Prostate gland (tissue), 2 donors: ENCODE data around the gene DNAJB9. TPM values are rescaled to one million over a fixed set of nuclear protein-coding genes. Genes with fewer than 3 reads are reported as not detected.

ENCODE experiments used
- DNase-seq: peaks from one replicate; pipeline ENCODE4 v3.0.0-alpha.2; 2019; ENCODE audit warnings: low spot score
- H3K27ac ChIP-seq, 2 donors: fragments of 200-600 bp; sonication (generic); 2 replicates each; pipeline ENCODE4 v1.5.1; 2017 to 2019
- H3K27me3 ChIP-seq: fragments of 200-600 bp; sonication (generic); replicated peaks from 2 replicates; pipeline ENCODE4 v1.5.1; 2019; ENCODE audit not compliant: insufficient read depth
- H3K36me3 ChIP-seq, 2 donors: fragments of 200-600 bp; sonication (generic); 1 replicate in 1 of 2; 2 replicates in 1 of 2; pipeline versions ENCODE4 v1.5.1 to v1.8.1; 2017 to 2019
- H3K4me1 ChIP-seq: fragments of 200-600 bp; sonication (generic); replicated peaks from 2 replicates; pipeline ENCODE4 v1.5.1; 2019
- H3K4me3 ChIP-seq, 2 donors: fragments of 200-600 bp; sonication (generic); 2 replicates each; pipeline ENCODE4 v1.5.1; 2017 to 2019
- H3K9me3 ChIP-seq: fragments of 200-600 bp; sonication (generic); 2 replicates; pipeline ENCODE4 v1.5.1; 2017
- CTCF ChIP-seq, 4 experiments: fragments of 200-600 bp in 2 of 4; fragments of 450-650 bp in 2 of 4; sonication (generic) in 2 of 4; IDR thresholded peaks; 1 replicate in 3 of 4; 2 replicates in 1 of 4; pipeline ENCODE4 v1.5.1; 2016 to 2019; ENCODE audit warnings: antibody characterized with exemption in 4 of 4, mild to moderate bottlenecking in 2 of 4, moderate library complexity in 2 of 4
- POLR2A ChIP-seq: fragments of 450-650 bp; IDR thresholded peaks from one replicate; pipeline ENCODE4 v1.6.1; 2016; ENCODE audit warnings: antibody characterized with exemption, mild to moderate bottlenecking
- POLR2AphosphoS5 ChIP-seq: sonication (generic); formaldehyde crosslinking; IDR thresholded peaks from one replicate; pipeline ENCODE4 v1.6.1; 2017; ENCODE audit warnings: antibody characterized with exemption
- WGBS: methylation state at CpG from one replicate; pipeline ENCODE4 v1.1.5; 2018; 5-methylcytosine and 5-hydroxymethylcytosine counted together
- intact Hi-C: fragments of 100-400 bp; cut with DNase I; formaldehyde crosslinking; loops from one replicate; pipeline ENCODE4 v1.14.2; 2022
- total RNA-seq, 2 donors: library from RNA; depleted of rRNA; stranded (reverse); fragments of >200 nt; gene quantifications; one replicate each; pipeline ENCODE4 v1.1.0, GENCODE V29; 2016

The DNAJB9 gene
- total RNA-seq, 2 donors from 2014 or later, result 27.2 to 64.0 TPM

DNA sequence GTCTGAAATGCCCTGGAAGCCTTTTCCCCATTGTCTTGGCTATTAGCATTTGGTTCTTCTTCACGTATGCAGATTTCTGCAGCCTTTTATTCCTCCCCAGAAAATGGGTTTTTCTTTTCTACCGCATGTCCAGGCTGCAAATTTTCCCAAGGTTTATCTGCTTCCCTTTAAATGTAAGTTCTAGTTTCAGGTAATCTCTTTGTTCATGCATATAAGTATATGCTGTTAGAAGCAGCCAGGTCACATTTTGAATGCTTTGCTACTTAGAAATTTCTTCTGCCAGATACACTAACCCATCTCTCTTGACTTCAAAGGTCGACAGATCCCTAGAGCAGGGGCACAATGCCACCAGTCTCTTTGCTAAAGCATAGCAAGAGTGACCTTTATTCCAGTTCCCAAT, 12.5 kb upstream of the DNAJB9 start:
- no peaks in the 10 kb centered on the region for H3K9me3 ChIP-seq
- no peaks in the 10 kb centered on the region for H3K27me3 ChIP-seq
- no peak overlapping the region for H3K4me3 ChIP-seq
- H3K36me3 ChIP-seq, result no peaks in the 10 kb centered on the region
- DNase-seq, result no peak
- no peak for TF ChIP-seq POLR2AphosphoS5
- TF ChIP-seq CTCF (IDR thresholded peaks at IDR 0.05), result no peak
- no peak for TF ChIP-seq POLR2A
- intact Hi-C loops, result no loop called here
- H3K27ac ChIP-seq, result no peak overlapping the region
- no peaks in the 10 kb centered on the region for H3K4me1 ChIP-seq
- WGBS, result 95% methylated on average over 3 of the region's 3 CpGs

- no peaks in the 10 kb centered on the region for H3K4me1 ChIP-seq
- H3K27me3 ChIP-seq, result no peaks in the 10 kb centered on the region
- intact Hi-C loops, result no loop called here
- H3K4me3 ChIP-seq, result no peak overlapping the region
- no peak for DNase-seq
- 97% methylated on average over 1 of the region's 1 CpG for WGBS
- H3K9me3 ChIP-seq, result no peaks in the 10 kb centered on the region
- TF ChIP-seq POLR2AphosphoS5 (no peak), CTCF (IDR thresholded peaks at IDR 0.05) (no peak), POLR2A (no peak)
- H3K27ac ChIP-seq, result no peak overlapping the region
- no peaks in the 10 kb centered on the region for H3K36me3 ChIP-seq
Observed at GRCh38 chr7:108557617-108558016, 12.1 kb upstream of the DNAJB9 start.

DNA sequence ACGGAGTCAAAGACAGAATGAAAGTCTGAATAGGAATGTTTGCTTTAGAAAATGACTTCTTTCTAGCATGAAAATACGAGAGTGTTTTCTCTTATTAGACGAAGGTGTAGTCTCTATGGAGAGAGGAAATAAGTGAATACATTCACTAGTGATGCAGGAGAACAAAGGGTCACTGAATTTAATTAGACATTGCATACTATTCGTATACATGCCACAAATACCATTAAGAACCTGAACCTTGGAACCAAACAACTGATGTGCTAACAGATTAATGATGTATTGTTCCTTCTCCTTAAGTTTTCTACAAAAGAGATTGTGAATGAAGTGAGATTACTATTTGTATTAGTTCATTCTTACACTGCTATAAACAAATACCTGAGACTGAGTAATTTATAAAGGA, 10.4 kb upstream of the DNAJB9 start:
- Histone ChIP-seq H3K27ac (no peak overlapping the region), H3K27me3 (no peaks in the 10 kb centered on the region), H3K4me1 (no peaks in the 10 kb centered on the region), H3K9me3 (no peaks in the 10 kb centered on the region), H3K36me3 (no peaks in the 10 kb centered on the region), H3K4me3 (no peak overlapping the region)
- no peak for DNase-seq
- intact Hi-C loops, result no loop called here
- TF ChIP-seq POLR2AphosphoS5, result no peak
- 76% methylated on average over 4 of the region's 4 CpGs for WGBS

DNA sequence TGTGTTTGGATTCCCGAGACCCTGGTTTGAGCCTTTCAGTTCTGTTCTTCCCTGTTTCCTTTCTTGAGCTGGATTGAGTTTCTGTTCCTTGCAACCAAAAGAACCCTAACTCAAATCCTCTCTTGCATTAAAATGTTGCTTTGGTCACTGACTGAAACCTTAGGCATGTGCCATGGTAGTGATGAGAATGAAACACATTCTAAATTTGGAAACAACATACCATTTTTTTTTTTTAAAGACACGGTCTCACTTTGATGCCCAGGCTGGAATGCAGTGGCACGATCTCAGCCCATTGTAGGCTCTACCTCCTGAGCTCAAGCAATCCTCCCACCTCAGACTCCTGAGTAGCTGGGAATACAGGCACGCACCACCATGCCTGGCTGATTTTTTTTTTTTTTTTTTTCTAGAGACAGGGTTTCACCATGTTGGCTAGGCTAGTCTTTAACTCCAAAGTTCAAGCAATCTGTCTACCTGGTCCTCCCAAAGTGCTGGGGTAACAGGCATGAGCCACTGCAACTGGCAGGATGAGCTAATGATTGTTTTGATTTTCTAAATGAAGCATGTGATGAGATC, 8.5 kb upstream of the DNAJB9 start:
- intact Hi-C loops, result no loop called here
- Histone ChIP-seq H3K36me3 (no peaks in the 10 kb centered on the region), H3K4me1 (no peaks in the 10 kb centered on the region), H3K4me3 (no peak overlapping the region), H3K27me3 (no peaks in the 10 kb centered on the region), H3K27ac (no peak overlapping the region), H3K9me3 (no peaks in the 10 kb centered on the region)
- DNase-seq, result no peak
- WGBS, result 94% methylated on average over 4 of the region's 4 CpGs
- TF ChIP-seq POLR2A (no peak), CTCF (IDR thresholded peaks at IDR 0.05) (no peak), POLR2AphosphoS5 (no peak)

- Histone ChIP-seq H3K4me3 (no peak overlapping the region), H3K27ac (no peak overlapping the region), H3K4me1 (no peaks in the 10 kb centered on the region), H3K36me3 (no peaks in the 10 kb centered on the region), H3K9me3 (no peaks in the 10 kb centered on the region), H3K27me3 (no peaks in the 10 kb centered on the region)
- intact Hi-C loops, result no loop called here
- no peak for DNase-seq
- TF ChIP-seq POLR2A (no peak), POLR2AphosphoS5 (no peak), CTCF (IDR thresholded peaks at IDR 0.05) (no peak)
Observed at GRCh38 chr7:108565987-108566386, 3.7 kb upstream of the DNAJB9 start.
